WTC11 (cell line): Measurements from ENCODE around the gene CLIP3. TPM values are rescaled to one million over a fixed set of nuclear protein-coding genes. Genes with fewer than 3 reads are reported as not detected.

ENCODE experiments used
- ATAC-seq: fragments of 200-7000 bp; cut with Tn5 transposase; 2 replicates; pipeline ENCODE4 v1.10.0; 2021; ENCODE audit warnings: mild to moderate bottlenecking, moderate library complexity
- CTCF ChIA-PET: fragments of 300-600 bp; sonication (Branson Sonifier 250); formaldehyde crosslinking; loops from one replicate; lab custom pipeline; 2021; ENCODE audit warnings: antibody characterized with exemption; lab: Charles Lee
- POLR2A ChIA-PET: fragments of 350-600 bp; sonication (Branson Sonifier 250); formaldehyde crosslinking; loops from one replicate; lab custom pipeline; 2021; ENCODE audit warnings: antibody characterized with exemption; lab: Charles Lee
- DNase-seq: peaks from one replicate; pipeline ENCODE4 v3.0.0; 2021; ENCODE audit warnings: low spot score
- H3K27ac Mint-ChIP-seq: 2 replicates; pipeline ENCODE4 v1.8.0; 2021; ENCODE audit warnings: mixed read lengths
- H3K27me3 Mint-ChIP-seq: 2 replicates; pipeline ENCODE4 v1.8.0; 2021; ENCODE audit warnings: low read depth, mild to moderate bottlenecking, moderate library complexity, mixed read lengths
- H3K36me3 Mint-ChIP-seq: 2 replicates; pipeline ENCODE4 v1.8.0; 2021; ENCODE audit warnings: mixed read lengths
- H3K4me1 Mint-ChIP-seq: 2 replicates; pipeline ENCODE4 v1.8.0; 2022; ENCODE audit warnings: mixed read lengths
- H3K4me3 Mint-ChIP-seq: 2 replicates; pipeline ENCODE4 v1.8.0; 2021; ENCODE audit warnings: mild to moderate bottlenecking, moderate library complexity, mixed read lengths
- H3K9me3 Mint-ChIP-seq: 2 replicates; pipeline ENCODE4 v1.8.0; 2021; ENCODE audit warnings: mixed read lengths
- ATF1 ChIP-seq: sonication (generic); formaldehyde crosslinking; IDR thresholded peaks from 2 replicates; pipeline ENCODE4 v1.8.1; 2023; ENCODE audit warnings: mild to moderate bottlenecking, moderate library complexity, missing genetic modification reagents
- CBFB ChIP-seq: sonication (generic); formaldehyde crosslinking; IDR thresholded peaks from 2 replicates; pipeline ENCODE4 v1.8.1; 2022; ENCODE audit warnings: mild to moderate bottlenecking, low read depth, missing genetic modification reagents
- EMX1 ChIP-seq: fragments of 250-450 bp; sonication (Bioruptor Pico); IDR thresholded peaks from 2 replicates; pipeline ENCODE4 v1.8.0; 2021; ENCODE audit warnings: mild to moderate bottlenecking
- ETV6 ChIP-seq: sonication (generic); formaldehyde crosslinking; IDR thresholded peaks from 2 replicates; pipeline ENCODE4 v1.8.1; 2022; ENCODE audit warnings: mild to moderate bottlenecking, missing genetic modification reagents
- FOXP1 ChIP-seq: sonication (generic); formaldehyde crosslinking; IDR thresholded peaks from 2 replicates; pipeline ENCODE4 v1.8.0; 2022; ENCODE audit warnings: missing genetic modification reagents, mild to moderate bottlenecking, moderate library complexity, borderline replicate concordance
- JUN ChIP-seq: sonication (generic); formaldehyde crosslinking; IDR thresholded peaks from 2 replicates; pipeline ENCODE4 v1.8.0; 2023; ENCODE audit warnings: mild to moderate bottlenecking, missing genetic modification reagents
- MYBL2 ChIP-seq: sonication (generic); formaldehyde crosslinking; IDR thresholded peaks from 2 replicates; pipeline ENCODE4 v1.8.1; 2023; ENCODE audit warnings: mild to moderate bottlenecking, moderate library complexity, missing genetic modification reagents
- NR2C2 ChIP-seq: sonication (generic); formaldehyde crosslinking; IDR thresholded peaks from 2 replicates; pipeline ENCODE4 v1.8.0; 2022; ENCODE audit warnings: mild to moderate bottlenecking, missing genetic modification reagents
- PRRX2 ChIP-seq: fragments of 250-450 bp; sonication (Bioruptor Pico); IDR thresholded peaks from 2 replicates; pipeline ENCODE4 v1.8.0; 2021; ENCODE audit warnings: mild to moderate bottlenecking
- SMAD3 ChIP-seq: sonication (generic); formaldehyde crosslinking; IDR thresholded peaks from 2 replicates; pipeline ENCODE4 v1.8.0; 2022; ENCODE audit warnings: missing genetic modification reagents, mild to moderate bottlenecking, borderline replicate concordance
- SOX15 ChIP-seq: fragments of 250-450 bp; sonication (Bioruptor Pico); IDR thresholded peaks from 2 replicates; pipeline ENCODE4 v1.9.0; 2021; ENCODE audit warnings: mild to moderate bottlenecking
- TEAD4 ChIP-seq: sonication (generic); formaldehyde crosslinking; IDR thresholded peaks from 2 replicates; pipeline ENCODE4 v1.8.0; 2022; ENCODE audit warnings: mild to moderate bottlenecking, missing genetic modification reagents
- ZBTB21 ChIP-seq: sonication (generic); formaldehyde crosslinking; IDR thresholded peaks from 2 replicates; pipeline ENCODE4 v1.8.1; 2023; ENCODE audit warnings: mild to moderate bottlenecking, missing genetic modification reagents, borderline replicate concordance
- ZNF219 ChIP-seq: sonication (generic); formaldehyde crosslinking; IDR thresholded peaks from 2 replicates; pipeline ENCODE4 v1.8.0; 2023; ENCODE audit warnings: missing genetic modification reagents, mild to moderate bottlenecking, borderline replicate concordance
- total RNA-seq: library from RNA; stranded (reverse); gene quantifications from 3 replicates; pipeline ENCODE4 v1.2.3, GENCODE V29; 2021
- TF ChIP-seq, protein P1 (sequence below): sonication (generic); formaldehyde crosslinking; IDR thresholded peaks from 2 replicates; pipeline ENCODE4 v1.8.1; 2023; ENCODE audit warnings: mild to moderate bottlenecking, missing genetic modification reagents
- TF ChIP-seq, protein P2 (sequence below): fragments of 250-450 bp; sonication (Bioruptor Pico); conservative IDR thresholded peaks from 2 replicates; pipeline ENCODE4 v1.9.0; 2021; ENCODE audit warnings: mild to moderate bottlenecking
- TF ChIP-seq, protein P3 (sequence below): sonication (generic); formaldehyde crosslinking; IDR thresholded peaks from 2 replicates; pipeline ENCODE4 v1.8.0; 2023; ENCODE audit warnings: missing genetic modification reagents, mild to moderate bottlenecking, borderline replicate concordance
- TF ChIP-seq, protein P4 (sequence below): sonication (generic); formaldehyde crosslinking; IDR thresholded peaks from 2 replicates; pipeline ENCODE4 v1.8.1; 2023; ENCODE audit warnings: mild to moderate bottlenecking, moderate library complexity, missing genetic modification reagents
- TF ChIP-seq, protein P5 (sequence below): sonication (generic); formaldehyde crosslinking; IDR thresholded peaks from 2 replicates; pipeline ENCODE4 v1.8.1; 2023; ENCODE audit warnings: mild to moderate bottlenecking, missing genetic modification reagents
- TF ChIP-seq, protein P6 (sequence below): sonication (generic); formaldehyde crosslinking; IDR thresholded peaks from 2 replicates; pipeline ENCODE4 v1.8.0; 2023; ENCODE audit warnings: mild to moderate bottlenecking, missing genetic modification reagents

The CLIP3 gene
- total RNA-seq, 1 experiment from 2014 or later, result 16.2 TPM

DNA sequence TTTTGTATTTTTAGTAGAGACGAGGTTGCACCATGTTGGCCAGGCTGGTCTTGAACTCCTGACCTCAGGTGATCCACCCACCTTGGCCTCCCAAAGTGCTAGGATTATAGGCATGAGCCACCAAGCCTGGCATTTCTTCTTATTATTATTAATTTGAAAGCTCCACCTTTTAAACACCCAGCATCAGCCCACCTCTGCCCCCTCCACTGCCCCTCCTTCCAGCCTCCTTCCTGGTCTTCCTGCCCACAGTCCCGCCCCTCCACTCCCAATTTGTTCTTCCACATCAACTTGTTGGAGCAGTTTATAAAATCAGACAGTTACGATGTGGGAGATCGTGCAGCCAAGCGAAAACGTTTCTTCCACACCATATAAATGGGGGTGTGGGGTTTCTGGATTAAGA lies 7.8 kb upstream of the CLIP3 start:
- ATAC-seq (no peak), DNase-seq (no peak)
- peaks cover 4% of the 10 kb centered on the region; the same call in 1 of the 2 replicates for H3K27me3 Mint-ChIP-seq
- peaks cover 12% of the 10 kb centered on the region for H3K4me1 Mint-ChIP-seq
- ChIA-PET CTCF (interaction anchor here (0.6 kb wide), 1 partner anchor 127 kb away, joined by 3 read pairs; no protein-coding TSS in a partner anchor), POLR2A (interaction anchor here (0.7 kb wide), 1 partner anchor 15 kb away, joined by 4 read pairs; no protein-coding TSS in a partner anchor)
- no peaks in the 10 kb centered on the region for H3K9me3 Mint-ChIP-seq
- TF ChIP-seq ETV6 (CRISPR knock-in tag) (no peak), MYBL2 (CRISPR knock-in tag) (no peak), SMAD3 (CRISPR knock-in tag) (no peak), CBFB (CRISPR knock-in tag) (no peak), JUN (CRISPR knock-in tag) (no peak), PRRX2 (CRISPR knock-in tag) (no peak), NR2C2 (CRISPR knock-in tag) (no peak), ATF1 (no peak), ZNF219 (CRISPR knock-in tag) (no peak), EMX1 (CRISPR knock-in tag) (no peak), ZBTB21 (no peak), SOX15 (CRISPR knock-in tag) (no peak), TEAD4 (CRISPR knock-in tag) (no peak), FOXP1 (CRISPR knock-in tag) (no peak)
- TF ChIP-seq, protein P1, sequence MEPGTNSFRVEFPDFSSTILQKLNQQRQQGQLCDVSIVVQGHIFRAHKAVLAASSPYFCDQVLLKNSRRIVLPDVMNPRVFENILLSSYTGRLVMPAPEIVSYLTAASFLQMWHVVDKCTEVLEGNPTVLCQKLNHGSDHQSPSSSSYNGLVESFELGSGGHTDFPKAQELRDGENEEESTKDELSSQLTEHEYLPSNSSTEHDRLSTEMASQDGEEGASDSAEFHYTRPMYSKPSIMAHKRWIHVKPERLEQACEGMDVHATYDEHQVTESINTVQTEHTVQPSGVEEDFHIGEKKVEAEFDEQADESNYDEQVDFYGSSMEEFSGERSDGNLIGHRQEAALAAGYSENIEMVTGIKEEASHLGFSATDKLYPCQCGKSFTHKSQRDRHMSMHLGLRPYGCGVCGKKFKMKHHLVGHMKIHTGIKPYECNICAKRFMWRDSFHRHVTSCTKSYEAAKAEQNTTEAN, result no peak
- TF ChIP-seq, protein P2, sequence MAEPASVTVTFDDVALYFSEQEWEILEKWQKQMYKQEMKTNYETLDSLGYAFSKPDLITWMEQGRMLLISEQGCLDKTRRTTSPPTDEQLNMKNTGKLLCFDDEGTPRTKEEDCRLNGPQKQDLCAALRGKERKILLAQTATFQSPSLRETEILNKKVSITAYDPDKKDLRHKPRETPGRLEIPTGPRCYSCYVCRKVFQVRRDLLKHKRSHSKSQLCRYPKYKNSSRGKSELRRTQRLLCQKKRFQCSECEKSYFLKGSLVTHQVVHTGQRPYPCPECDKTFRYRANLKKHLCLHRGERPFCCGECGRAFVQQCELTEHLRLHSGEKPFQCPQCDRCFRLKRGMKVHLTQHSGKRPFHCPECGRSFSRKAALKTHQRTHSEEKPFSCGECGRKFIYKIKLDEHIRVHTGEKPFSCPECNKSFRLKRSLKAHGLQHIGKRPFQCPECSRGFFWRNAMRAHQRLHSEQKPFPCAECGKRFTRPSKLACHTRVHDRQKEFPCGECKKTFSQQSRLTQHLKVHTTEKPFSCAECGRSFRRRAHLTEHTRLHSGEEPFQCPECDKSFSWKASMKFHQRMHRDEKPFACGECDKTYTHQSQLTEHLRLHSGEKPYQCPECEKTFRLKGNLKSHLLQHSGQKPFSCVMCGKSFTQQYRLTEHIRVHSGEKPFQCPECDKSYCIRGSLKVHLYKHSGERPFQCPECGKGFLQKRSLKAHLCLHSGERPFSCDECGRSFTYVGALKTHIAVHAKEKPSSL (CRISPR knock-in tag), result no peak
- TF ChIP-seq, protein P3, sequence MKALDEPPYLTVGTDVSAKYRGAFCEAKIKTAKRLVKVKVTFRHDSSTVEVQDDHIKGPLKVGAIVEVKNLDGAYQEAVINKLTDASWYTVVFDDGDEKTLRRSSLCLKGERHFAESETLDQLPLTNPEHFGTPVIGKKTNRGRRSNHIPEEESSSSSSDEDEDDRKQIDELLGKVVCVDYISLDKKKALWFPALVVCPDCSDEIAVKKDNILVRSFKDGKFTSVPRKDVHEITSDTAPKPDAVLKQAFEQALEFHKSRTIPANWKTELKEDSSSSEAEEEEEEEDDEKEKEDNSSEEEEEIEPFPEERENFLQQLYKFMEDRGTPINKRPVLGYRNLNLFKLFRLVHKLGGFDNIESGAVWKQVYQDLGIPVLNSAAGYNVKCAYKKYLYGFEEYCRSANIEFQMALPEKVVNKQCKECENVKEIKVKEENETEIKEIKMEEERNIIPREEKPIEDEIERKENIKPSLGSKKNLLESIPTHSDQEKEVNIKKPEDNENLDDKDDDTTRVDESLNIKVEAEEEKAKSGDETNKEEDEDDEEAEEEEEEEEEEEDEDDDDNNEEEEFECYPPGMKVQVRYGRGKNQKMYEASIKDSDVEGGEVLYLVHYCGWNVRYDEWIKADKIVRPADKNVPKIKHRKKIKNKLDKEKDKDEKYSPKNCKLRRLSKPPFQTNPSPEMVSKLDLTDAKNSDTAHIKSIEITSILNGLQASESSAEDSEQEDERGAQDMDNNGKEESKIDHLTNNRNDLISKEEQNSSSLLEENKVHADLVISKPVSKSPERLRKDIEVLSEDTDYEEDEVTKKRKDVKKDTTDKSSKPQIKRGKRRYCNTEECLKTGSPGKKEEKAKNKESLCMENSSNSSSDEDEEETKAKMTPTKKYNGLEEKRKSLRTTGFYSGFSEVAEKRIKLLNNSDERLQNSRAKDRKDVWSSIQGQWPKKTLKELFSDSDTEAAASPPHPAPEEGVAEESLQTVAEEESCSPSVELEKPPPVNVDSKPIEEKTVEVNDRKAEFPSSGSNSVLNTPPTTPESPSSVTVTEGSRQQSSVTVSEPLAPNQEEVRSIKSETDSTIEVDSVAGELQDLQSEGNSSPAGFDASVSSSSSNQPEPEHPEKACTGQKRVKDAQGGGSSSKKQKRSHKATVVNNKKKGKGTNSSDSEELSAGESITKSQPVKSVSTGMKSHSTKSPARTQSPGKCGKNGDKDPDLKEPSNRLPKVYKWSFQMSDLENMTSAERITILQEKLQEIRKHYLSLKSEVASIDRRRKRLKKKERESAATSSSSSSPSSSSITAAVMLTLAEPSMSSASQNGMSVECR (CRISPR knock-in tag), result no peak
- TF ChIP-seq, protein P4, sequence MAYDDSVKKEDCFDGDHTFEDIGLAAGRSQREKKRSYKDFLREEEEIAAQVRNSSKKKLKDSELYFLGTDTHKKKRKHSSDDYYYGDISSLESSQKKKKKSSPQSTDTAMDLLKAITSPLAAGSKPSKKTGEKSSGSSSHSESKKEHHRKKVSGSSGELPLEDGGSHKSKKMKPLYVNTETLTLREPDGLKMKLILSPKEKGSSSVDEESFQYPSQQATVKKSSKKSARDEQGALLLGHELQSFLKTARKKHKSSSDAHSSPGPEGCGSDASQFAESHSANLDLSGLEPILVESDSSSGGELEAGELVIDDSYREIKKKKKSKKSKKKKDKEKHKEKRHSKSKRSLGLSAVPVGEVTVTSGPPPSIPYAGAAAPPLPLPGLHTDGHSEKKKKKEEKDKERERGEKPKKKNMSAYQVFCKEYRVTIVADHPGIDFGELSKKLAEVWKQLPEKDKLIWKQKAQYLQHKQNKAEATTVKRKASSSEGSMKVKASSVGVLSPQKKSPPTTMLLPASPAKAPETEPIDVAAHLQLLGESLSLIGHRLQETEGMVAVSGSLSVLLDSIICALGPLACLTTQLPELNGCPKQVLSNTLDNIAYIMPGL (CRISPR knock-in tag), result no peak
- TF ChIP-seq, protein P5, sequence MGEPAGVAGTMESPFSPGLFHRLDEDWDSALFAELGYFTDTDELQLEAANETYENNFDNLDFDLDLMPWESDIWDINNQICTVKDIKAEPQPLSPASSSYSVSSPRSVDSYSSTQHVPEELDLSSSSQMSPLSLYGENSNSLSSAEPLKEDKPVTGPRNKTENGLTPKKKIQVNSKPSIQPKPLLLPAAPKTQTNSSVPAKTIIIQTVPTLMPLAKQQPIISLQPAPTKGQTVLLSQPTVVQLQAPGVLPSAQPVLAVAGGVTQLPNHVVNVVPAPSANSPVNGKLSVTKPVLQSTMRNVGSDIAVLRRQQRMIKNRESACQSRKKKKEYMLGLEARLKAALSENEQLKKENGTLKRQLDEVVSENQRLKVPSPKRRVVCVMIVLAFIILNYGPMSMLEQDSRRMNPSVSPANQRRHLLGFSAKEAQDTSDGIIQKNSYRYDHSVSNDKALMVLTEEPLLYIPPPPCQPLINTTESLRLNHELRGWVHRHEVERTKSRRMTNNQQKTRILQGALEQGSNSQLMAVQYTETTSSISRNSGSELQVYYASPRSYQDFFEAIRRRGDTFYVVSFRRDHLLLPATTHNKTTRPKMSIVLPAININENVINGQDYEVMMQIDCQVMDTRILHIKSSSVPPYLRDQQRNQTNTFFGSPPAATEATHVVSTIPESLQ, result no peak
- TF ChIP-seq, protein P6, sequence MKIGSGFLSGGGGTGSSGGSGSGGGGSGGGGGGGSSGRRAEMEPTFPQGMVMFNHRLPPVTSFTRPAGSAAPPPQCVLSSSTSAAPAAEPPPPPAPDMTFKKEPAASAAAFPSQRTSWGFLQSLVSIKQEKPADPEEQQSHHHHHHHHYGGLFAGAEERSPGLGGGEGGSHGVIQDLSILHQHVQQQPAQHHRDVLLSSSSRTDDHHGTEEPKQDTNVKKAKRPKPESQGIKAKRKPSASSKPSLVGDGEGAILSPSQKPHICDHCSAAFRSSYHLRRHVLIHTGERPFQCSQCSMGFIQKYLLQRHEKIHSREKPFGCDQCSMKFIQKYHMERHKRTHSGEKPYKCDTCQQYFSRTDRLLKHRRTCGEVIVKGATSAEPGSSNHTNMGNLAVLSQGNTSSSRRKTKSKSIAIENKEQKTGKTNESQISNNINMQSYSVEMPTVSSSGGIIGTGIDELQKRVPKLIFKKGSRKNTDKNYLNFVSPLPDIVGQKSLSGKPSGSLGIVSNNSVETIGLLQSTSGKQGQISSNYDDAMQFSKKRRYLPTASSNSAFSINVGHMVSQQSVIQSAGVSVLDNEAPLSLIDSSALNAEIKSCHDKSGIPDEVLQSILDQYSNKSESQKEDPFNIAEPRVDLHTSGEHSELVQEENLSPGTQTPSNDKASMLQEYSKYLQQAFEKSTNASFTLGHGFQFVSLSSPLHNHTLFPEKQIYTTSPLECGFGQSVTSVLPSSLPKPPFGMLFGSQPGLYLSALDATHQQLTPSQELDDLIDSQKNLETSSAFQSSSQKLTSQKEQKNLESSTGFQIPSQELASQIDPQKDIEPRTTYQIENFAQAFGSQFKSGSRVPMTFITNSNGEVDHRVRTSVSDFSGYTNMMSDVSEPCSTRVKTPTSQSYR (CRISPR knock-in tag), result no peak
- peak overlapping the region; percentile 40; the same call in 1 of the 2 replicates for H3K27ac Mint-ChIP-seq
- no peak overlapping the region for H3K4me3 Mint-ChIP-seq
- H3K36me3 Mint-ChIP-seq, result no peaks in the 10 kb centered on the region
